NOMO-1 (cell line): ENCODE results near the gene DDIAS.
"Not testable (repeated sequence)": the region's sequence is repeated elsewhere in the genome, so short reads cannot be mapped to it uniquely, and the experiment has no call there.

Experiments used
- DNase-seq, 2 experiments: peaks; one replicate each; lab custom pipeline; 2025; ENCODE audit not compliant: unreplicated experiment in 2 of 2; lab: John Stamatoyannopoulos, UW

DDIAS gene, protein sequence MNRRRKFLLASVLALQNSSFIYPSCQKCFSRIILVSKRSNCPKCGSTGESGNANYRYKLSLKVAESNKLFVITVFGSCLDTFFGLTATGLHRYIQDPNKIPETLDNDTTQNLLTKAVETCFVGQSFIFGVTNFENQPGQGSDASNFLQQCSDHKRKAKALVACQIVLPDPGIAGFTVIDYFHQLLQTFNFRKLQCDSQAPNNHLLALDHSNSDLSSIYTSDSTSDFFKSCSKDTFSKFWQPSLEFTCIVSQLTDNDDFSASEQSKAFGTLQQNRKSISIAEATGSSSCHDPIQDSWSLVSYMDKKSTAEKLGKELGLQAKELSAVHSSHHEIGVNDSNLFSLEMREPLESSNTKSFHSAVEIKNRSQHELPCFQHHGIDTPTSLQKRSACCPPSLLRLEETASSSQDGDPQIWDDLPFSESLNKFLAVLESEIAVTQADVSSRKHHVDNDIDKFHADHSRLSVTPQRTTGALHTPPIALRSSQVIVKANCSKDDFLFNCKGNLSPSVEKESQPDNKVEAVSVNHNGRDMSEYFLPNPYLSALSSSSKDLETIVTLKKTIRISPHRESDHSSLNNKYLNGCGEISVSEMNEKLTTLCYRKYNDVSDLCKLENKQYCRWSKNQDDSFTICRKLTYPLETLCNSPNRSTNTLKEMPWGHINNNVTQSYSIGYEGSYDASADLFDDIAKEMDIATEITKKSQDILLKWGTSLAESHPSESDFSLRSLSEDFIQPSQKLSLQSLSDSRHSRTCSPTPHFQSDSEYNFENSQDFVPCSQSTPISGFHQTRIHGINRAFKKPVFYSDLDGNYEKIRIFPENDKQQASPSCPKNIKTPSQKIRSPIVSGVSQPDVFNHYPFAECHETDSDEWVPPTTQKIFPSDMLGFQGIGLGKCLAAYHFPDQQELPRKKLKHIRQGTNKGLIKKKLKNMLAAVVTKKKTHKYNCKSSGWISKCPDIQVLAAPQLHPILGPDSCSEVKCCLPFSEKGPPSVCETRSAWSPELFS

DNA sequence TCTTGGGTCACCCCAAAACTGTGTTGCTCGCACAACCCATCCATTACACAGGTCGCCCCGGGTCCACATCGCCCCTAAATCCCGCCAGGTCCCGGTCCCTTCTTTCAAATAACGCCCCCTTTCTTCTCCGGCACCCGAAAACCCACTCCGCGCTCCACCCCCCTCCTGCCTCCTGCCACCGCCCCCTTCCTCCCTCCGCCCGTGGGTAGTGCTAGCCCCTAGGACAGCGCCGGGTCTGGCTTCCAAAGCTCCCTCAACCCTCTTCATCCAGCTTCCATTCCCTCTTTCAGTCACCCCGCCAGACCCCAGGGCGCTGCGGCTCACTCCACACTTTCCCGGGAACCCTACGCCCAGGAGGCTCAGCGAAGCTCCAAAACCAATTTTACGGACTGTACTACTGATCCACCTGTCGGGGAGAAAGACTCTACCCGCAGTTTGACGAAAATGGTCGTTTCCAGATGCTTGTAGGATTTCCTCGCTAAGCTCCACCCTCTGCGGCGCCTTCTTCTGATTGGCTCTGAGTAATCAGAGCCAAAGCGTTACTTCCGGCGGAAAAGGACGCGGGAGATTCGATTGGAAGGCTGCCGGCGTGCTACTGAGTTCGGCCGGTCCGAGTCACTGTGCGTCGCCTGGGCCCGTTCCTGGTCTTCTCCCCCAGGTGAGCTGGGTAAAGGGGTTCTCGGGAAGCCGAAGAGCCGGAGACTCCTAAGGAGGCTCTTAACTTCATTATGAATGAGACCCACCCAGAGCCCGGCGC is at the start of gene DDIAS:
DDIAS (plus strand) TSS at position 572 of the 757 bp plus-strand sequence. CDS start 13,003 bp downstream, outside the sequence.
- DNase-seq: peak; percentile 95 to 97

GRCh38 chr11:82854242-82854641 is 47.3 kb upstream of the DDIAS start:
- no peak for DNase-seq

DNA sequence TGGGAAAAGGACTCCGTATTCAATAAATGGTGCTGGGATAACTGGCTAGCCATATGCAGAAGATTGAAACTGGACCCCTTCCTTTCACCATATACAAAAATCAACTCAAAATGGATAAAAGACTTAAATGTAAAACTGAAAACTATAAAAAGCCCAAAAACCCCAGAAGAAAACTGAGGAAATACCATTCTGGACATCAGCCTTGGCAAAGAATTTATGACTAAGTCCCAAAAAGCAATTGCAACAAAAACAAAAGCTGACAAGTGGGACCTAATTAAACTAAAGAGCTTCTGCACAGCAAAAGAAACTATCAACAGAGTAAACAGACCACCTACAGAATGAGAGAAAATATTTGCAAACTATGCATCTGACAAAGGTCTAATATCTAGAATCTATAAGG is 46.6 kb upstream of the DDIAS start:
- DNase-seq: not testable (repeated sequence)

- DNase-seq: no peak
Observed at GRCh38 chr11:82855616-82856015, 45.9 kb upstream of the DDIAS start.

- no peak for DNase-seq
Observed at GRCh38 chr11:82857145-82857544, 44.4 kb upstream of the DDIAS start.

GRCh38 chr11:82858133-82858532 is 43.4 kb upstream of the DDIAS start:
- DNase-seq: no peak

GRCh38 chr11:82858556-82859091 is 42.9 kb upstream of the DDIAS start:
- DNase-seq: no peak

DNA sequence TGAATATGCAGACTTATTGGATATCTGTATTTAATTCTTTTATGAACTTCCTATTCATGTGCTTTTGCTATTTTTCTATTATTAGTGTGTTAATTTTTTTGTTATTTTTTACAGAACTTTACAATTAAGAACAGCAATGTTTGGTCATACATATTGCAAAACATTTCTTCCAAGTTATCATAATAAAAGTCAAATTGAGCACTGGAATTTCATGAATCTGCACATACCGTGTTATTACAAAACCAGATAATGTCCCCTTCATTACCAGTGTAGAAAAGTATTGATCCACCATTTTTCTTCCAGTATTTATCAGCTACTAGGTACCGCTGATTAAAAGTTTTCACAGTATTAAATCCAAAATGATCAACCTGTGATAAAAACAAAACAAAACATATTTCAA is 41.8 kb upstream of the DDIAS start:
- no peak for DNase-seq

DNA sequence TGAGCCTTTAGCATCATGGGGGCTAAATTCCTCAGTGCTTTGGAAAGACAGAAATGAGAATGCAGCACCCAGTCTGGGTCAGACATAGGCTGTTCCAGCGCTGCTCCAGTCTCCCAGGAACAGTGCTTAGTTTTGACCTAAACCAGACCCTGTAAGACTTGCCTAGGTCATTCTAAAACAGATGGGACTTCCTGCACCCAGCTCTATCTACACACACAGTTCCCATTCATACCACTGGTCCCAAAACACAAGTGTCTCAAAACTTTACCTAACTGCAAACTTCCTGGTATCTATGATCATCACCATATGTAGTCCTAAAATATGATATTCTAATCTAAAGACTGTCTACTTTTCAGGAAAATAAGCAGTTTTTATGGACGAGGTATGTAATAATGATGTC is 39.2 kb upstream of the DDIAS start:
- no peak for DNase-seq

DNA sequence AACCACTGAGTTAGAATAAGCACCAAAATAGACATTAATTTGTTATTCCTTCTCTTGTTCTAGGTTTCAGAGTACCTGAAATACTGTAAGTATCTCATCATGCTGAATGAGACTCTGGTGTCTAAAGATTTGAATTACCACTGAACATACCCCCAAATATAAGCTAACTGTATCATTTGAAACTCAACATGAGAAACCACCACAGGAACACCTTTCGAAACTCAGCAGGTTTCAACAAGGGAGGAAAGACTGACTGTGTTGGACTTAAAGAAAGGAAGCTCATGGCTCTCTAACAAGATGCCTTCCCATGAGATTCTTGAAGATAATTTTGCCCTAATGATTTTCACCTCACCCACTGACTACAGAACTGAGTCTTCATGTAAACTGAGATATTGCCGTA is 38.3 kb upstream of the DDIAS start:
- DNase-seq: no peak

DNA sequence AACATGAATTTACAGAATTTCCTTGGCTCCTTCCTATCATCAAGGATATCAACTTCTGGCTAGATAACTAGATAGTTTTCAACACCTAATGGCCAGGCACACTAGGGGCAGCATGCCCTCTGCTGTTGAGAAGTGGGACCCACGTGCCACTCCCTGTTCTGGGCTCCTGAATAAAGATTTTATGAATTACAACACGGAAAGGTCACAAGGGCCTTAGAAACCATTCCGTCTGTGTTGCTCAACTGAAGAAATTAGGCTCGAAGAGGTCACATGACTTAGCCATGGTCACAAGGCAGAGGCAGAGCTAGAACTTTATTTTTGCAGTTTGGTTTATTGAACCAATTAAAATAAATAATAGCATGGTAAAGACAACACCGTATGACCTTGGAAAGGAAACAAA is 37.3 kb upstream of the DDIAS start:
- peak; percentile 86 to 91 for DNase-seq

DNA sequence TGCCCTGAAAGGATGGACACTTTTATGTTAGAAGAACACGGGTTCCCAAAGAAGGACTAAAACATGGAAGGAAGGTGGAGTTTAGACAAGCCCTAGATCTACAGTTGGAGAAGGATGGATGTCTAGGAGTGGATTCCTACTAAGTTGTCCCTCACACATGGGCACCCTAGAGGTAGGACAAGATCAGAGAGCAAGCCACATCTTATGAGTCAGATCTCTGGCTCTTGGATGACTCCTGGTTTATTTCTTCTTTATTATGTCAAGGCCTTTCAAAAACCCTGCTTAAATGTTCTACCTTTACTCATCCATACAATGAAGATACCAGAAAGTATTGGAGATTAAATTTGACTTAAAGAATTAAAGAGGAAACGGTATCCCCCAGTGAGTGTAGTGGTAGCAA is 35.7 kb upstream of the DDIAS start:
- DNase-seq: no peak

DNA sequence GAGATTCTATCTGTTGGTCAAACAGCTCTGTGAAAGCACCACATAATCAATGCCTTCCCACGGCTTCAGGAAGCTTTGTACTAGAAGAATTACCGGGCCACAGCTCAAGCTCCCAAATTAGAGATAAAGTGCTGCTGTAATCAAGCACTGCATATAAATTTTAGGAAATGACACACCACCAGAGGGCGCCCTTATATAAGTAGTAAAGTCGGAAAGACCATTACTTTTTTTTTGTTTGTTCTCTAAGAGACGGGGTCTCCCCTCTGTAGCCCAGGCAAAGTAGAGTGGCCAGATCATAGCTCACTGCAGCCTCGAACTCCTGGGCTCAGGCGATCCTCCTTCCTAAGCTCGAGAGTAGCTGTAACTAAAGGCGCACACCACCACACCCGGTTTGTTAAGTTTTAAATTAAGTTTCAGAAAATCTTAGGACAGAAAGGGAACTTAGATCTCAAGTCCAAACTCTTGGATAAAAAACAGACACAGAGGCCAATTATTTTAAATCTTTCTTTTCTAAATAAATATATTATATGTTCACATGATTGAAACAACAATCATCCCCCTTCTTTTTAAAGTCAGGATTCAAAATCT is 33.9 kb upstream of the DDIAS start:
- DNase-seq: peak; percentile 51 to 85

DNA sequence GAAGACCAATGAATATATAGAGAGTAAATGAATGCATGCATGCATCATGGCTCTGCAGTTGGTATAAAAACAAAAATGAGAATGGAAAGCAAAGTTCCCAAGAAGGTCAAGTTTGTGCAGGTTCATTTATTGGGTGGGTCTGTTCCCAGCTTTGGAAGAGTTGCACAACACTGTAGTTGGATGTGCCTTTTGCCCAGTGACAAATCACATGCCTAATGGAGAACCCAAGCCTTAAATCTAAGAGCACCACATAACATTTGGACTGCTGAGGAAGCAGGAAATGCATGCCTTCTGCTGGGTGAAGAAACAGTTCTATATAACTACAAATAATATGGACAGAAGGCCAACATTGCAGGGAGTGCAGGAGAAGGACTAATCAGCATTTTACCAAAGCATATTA is 31.9 kb upstream of the DDIAS start:
- DNase-seq: no peak

GRCh38 chr11:82871646-82872045 is 29.9 kb upstream of the DDIAS start:
- no peak for DNase-seq

DNA sequence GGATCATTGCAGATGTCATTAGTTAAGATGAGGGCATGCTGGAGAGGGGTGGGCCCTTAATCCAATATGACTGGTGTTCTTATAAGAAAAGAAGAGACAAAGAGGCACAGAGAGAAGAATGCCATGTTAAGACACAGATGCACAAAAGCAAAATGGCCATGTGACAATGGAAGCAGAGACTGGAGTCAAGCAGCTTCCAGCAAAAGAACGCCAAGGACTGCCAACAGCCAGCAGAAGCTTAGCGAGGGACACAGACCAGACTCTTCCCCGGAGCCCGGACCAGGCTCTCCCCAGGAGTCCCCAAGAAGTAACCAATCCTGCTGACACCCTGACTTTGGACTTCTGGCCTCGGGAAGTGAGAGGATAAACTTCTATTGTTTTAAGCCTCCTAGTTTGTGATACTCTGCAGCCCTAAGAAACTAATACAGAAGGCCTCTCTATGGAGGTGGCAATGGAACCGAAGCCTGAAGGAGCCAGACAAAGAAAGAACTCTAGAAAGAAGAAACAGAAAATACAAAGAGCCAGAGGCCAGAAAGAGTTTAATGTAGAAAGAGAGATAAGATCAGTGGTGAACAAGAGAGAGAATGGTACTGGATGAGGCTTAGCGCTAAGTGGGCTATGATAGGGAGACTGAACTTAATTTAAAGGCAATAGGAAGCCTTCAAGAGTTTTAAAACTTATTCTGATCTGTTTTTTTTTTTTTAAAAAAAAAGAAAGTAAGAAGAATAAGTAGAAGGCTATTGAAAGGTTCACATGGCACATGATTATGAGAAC is 29.0 kb upstream of the DDIAS start:
- no peak for DNase-seq

DNA sequence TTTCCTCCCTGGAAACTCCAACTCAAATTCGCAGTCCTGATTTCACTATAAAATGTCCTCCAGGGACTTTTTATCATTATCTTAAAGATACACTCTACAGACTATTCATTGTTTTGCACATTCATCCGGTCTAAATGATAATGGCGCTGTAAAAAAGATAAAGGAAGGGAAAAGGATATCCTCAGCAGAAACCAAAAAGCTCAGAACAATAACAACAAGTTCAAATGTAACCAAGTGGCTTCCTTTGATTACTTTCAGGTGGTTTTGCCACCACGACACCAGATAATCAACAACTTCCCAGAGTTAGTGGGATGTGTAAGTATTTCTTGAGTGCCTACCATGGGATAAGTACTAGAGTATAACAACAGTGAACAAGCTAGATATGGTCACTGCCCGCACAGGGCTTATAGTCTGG is 27.6 kb upstream of the DDIAS start:
- DNase-seq: no peak

GRCh38 chr11:82874646-82875523 is 26.7 kb upstream of the DDIAS start:
- no peak for DNase-seq
